WERI-Rb-1 (cell line): ENCODE results near the gene HSPE1.

Experiments
- DNase-seq: peaks from one replicate; pipeline ENCODE4 v3.0.0-alpha.2; 2020
- H3K27ac ChIP-seq: fragments of 250-450 bp; sonication (Bioruptor Pico); 2 replicates; pipeline ENCODE4 v1.5.1; 2020; ENCODE audit warnings: mild to moderate bottlenecking, moderate library complexity
- H3K27me3 ChIP-seq: fragments of 250-450 bp; sonication (Bioruptor Pico); 2 replicates; pipeline ENCODE4 v1.5.1; 2021; ENCODE audit warnings: mild to moderate bottlenecking, low read depth, moderate library complexity; ENCODE audit not compliant: insufficient read depth, severe bottlenecking
- H3K36me3 ChIP-seq: fragments of 250-450 bp; sonication (Bioruptor Pico); 2 replicates; pipeline ENCODE4 v1.5.1; 2020; ENCODE audit warnings: mild to moderate bottlenecking, moderate library complexity
- H3K4me3 ChIP-seq: 2 replicates; pipeline ENCODE4 v1.5.1; 2011; ENCODE audit warnings: low read depth, mild to moderate bottlenecking, control low read depth, low read length
- H3K9me3 ChIP-seq: fragments of 250-450 bp; sonication (Bioruptor Pico); 2 replicates; pipeline ENCODE4 v1.5.1; 2021; ENCODE audit warnings: mild to moderate bottlenecking, moderate library complexity; ENCODE audit not compliant: severe bottlenecking
- CTCF ChIP-seq: IDR thresholded peaks from 2 replicates; pipeline ENCODE4 v1.5.1; 2011; ENCODE audit warnings: low read depth, mild to moderate bottlenecking, control low read depth, inconsistent platforms, low read length

Gene HSPE1

GRCh38 chr2:197500503-197501131, 438 bp downstream of the HSPE1 start:
- no peak for DNase-seq
- Histone ChIP-seq H3K27ac (peak overlapping the region; percentile 95), H3K27me3 (no peaks in the 10 kb centered on the region), H3K36me3 (peaks cover 86% of the 10 kb centered on the region), H3K9me3 (no peaks in the 10 kb centered on the region), H3K4me3 (peak overlapping the region; percentile 70)
- TF ChIP-seq CTCF = no peak

DNA sequence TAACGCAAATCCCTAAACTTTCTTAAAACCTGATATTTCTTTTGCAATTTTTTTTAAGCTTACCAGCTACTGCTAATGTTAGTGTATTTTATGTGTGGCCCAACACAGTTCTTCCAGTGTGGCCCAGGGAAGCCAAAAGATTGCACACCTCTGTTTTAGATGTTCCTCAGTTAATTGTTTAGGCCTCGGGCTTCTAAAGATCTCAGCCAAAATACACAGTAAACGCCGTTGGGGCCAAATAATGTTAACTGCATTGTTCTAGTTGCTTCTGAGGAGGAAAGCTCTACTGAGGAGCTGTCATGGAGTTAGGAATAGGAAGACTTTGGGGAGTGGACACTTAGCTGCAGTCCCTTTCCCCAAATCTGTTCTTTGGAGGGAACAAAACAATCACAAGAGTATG, 2.0 kb downstream of the HSPE1 start:
- no peaks in the 10 kb centered on the region for H3K27me3 ChIP-seq
- peaks cover 79% of the 10 kb centered on the region for H3K36me3 ChIP-seq
- H3K9me3 ChIP-seq = no peaks in the 10 kb centered on the region
- TF ChIP-seq CTCF = no peak
- H3K4me3 ChIP-seq = no peak overlapping the region
- no peak for DNase-seq
- no peak overlapping the region for H3K27ac ChIP-seq

DNA sequence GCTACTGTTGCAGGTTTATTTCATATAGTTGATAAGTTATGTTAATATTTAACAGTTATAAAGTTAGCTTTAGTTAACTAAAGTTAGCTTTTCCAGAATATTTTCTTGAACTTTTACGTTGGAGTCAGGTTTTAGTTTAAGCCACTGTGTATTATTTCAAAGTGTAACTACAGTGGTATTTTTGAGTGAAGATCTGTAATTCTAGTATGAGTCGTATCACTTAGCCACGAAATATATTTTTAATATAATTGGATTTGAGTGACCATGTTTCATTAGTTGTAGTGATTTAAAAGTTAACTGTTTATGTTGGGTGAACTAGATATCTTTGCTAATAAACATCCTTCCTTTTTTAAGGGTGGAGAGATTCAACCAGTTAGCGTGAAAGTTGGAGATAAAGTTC, 2.5 kb downstream of the HSPE1 start:
- DNase-seq = no peak
- no peaks in the 10 kb centered on the region for H3K27me3 ChIP-seq
- H3K4me3 ChIP-seq = no peak overlapping the region
- TF ChIP-seq CTCF = no peak
- H3K36me3 ChIP-seq = peaks cover 74% of the 10 kb centered on the region
- H3K9me3 ChIP-seq = no peaks in the 10 kb centered on the region
- no peak overlapping the region for H3K27ac ChIP-seq

- peaks cover 61% of the 10 kb centered on the region for H3K36me3 ChIP-seq
- DNase-seq = no peak
- no peaks in the 10 kb centered on the region for H3K27me3 ChIP-seq
- TF ChIP-seq CTCF = no peak
- no peak overlapping the region for H3K27ac ChIP-seq
- no peak overlapping the region for H3K4me3 ChIP-seq
- H3K9me3 ChIP-seq = no peaks in the 10 kb centered on the region
Measured at GRCh38 chr2:197504000-197504399, 3.8 kb downstream of the HSPE1 start.

- no peaks in the 10 kb centered on the region for H3K27me3 ChIP-seq
- DNase-seq = no peak
- no peak overlapping the region for H3K27ac ChIP-seq
- TF ChIP-seq CTCF = no peak
- H3K36me3 ChIP-seq = peaks cover 56% of the 10 kb centered on the region
- H3K4me3 ChIP-seq = no peak overlapping the region
- H3K9me3 ChIP-seq = no peaks in the 10 kb centered on the region
Measured at GRCh38 chr2:197504512-197504911, 4.3 kb downstream of the HSPE1 start.

DNA sequence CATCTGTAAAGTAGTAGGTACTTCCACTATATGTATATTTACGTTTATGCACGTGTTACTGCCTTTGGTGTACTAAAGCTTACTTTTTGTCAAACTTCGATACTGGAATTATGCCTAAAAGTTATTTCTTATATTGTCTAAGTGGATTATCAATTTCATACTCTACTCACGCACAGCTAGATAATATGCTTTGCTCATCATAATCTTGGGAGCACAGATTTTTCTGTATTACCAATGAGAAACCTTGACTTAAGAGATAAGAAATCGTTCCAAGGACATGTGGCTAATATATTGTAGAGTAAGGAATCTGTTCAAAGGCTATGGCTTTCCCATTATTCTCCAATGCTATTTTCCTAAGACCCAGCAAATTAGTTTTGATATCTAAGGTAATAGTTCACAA, 6.5 kb downstream of the HSPE1 start:
- Histone ChIP-seq H3K4me3 (no peak overlapping the region), H3K27me3 (no peaks in the 10 kb centered on the region), H3K9me3 (no peaks in the 10 kb centered on the region), H3K27ac (no peak overlapping the region), H3K36me3 (peaks cover 49% of the 10 kb centered on the region)
- no peak for TF ChIP-seq CTCF
- DNase-seq = no peak
